Muscle of back (tissue), 11 donors: ENCODE results near the gene GSDMA. TPM values are rescaled to one million over a fixed set of nuclear protein-coding genes. Genes with fewer than 3 reads are reported as not detected.
A peak's percentile ranks its signal among the peaks of the same experiment; 100 is the strongest.
"Not testable (repeated sequence)": the region's sequence is repeated elsewhere in the genome, so short reads cannot be mapped to it uniquely, and the experiment has no call there.

Experiments used
- DNase-seq, 3 donors: peaks; one replicate each; pipeline versions ENCODE4 v3.0.0 to v3.0.0-alpha.2; 2013
- polyA plus RNA-seq, 10 donors: library from polyadenylated mRNA; unstranded; fragments of 120-200 nt; gene quantifications; one replicate each; pipeline ENCODE4 v1.2.1, GENCODE V29; 2013; ENCODE audit not compliant: insufficient read length in 10 of 10

The GSDMA gene
- polyA plus RNA-seq, 10 donors: 0.05 to 0.31 (median 0.13) TPM; not detected in 2

- DNase-seq: peak in 1 of 3 donors; percentile 74
Measured at GRCh38 chr17:39929646-39930407, 33.0 kb upstream of the GSDMA start.

DNA sequence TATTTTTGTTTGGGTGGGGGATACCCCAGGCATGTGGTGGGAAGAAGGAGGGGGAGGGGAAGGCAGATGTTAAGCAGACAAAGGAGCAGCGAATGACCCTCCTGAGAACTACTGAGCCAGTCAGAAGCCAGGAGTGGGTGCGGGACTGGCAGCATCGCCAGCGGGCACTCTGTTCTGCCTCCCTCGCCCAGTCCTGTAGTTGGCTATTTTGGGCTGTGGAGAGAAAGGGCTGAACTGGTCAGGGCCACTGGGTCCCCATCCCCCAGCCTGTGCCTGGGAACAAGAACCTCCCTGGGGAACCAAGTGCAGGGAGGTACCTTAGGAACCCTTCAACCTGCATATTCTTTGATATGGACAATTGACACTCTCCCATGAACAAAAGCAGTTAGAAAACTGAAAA, 28.9 kb upstream of the GSDMA start:
- no peak for DNase-seq

DNA sequence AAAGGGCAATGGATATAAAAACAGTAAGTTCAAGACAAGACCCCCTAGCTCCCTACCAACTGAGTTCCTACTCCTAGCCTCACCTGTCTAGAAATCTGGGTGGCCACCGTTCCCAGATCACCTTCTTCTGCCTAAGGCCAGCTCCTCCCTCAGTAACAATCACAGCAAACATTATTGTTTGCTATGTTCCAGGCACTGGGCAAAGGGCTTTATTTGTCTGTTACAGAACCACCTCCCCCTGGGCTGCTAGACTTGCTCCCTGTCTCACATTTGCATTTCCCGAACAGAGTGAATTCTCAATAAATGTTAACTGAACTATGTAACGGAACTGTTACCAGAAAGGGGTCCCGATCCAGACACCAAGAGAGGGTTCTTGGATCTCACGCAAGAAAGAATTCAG, 28.5 kb upstream of the GSDMA start:
- no peak for DNase-seq

DNA sequence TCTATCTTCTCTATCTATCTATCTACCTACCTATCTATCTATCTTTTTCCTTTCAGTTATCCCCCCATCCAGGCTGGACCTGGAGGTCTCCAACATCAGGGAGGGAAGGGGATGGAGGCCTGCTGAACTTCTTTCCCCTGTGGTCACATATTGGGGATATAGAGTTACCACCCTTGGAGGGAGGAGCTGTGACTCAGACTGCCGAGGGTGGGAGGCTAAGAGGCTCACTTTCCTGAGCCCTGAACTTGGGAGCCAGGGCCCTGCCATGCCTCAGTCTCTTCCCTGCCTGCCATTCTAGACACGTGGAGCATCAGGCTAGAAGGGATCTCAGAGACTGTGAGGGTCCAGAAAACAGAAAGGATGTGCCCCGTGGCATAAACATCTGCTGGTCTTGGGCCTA, 26.9 kb upstream of the GSDMA start:
- DNase-seq: no peak

DNA sequence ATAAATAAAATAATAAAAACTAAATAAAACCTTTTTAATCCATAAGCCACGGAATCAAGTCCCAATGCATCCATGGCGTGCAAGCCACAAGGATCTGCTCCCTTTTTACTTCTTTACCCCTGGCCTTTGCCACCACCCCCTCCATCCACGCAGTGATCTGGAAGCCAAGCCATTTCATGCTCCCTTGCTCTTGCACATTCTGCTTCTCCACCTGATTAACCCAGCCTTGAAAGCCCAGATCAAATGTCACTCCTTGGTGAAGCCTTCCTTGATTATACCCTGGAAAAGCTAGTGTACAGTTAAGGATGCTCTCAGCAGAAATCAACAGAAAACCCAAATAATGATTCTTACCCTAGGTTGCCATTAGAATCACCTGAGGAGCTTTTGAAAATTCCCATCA, 25.4 kb upstream of the GSDMA start:
- DNase-seq: no peak

GRCh38 chr17:39938140-39938869, 24.5 kb upstream of the GSDMA start:
- no peak for DNase-seq

DNA sequence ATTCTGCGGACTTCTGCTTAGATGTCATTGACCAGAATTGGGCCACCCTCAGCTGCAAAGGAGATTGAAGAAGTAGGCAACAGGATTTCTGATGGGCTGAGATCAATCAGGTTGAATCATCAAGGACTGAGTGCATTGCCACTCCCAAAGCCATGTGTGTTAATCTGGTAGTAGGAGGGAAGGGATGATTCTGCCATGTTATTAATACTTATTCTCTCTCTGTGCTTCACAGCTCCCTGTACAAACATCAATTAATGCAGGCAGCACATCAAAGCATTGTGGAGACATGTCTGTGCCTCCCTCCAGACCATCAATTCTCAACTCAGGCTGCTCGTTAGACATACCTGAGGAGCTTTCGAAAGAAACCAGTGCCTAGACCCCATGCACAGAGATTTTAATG, 23.7 kb upstream of the GSDMA start:
- DNase-seq: no peak

- DNase-seq: peak; percentile 67 to 86 (median 69)
Measured at GRCh38 chr17:39939588-39940419, 23.0 kb upstream of the GSDMA start.

GRCh38 chr17:39943702-39944392, 19.0 kb upstream of the GSDMA start:
- no peak for DNase-seq

DNA sequence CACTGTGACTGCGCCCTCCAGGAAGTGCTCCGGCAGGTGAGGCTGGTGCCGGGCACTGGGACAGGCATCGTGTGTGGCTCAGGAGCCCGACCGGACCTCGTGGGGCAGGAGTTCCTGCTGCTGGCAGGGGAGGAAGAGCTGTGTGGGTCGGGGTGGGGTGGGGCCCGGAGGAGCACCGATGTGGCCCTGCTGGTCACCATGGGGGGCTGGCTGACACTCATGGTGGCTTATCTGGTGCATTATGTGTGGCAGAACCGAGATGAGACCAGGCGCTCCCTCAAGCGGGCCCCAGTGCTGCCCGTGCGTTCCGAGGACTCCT, 18.5 kb upstream of the GSDMA start:
- no peak for DNase-seq

DNA sequence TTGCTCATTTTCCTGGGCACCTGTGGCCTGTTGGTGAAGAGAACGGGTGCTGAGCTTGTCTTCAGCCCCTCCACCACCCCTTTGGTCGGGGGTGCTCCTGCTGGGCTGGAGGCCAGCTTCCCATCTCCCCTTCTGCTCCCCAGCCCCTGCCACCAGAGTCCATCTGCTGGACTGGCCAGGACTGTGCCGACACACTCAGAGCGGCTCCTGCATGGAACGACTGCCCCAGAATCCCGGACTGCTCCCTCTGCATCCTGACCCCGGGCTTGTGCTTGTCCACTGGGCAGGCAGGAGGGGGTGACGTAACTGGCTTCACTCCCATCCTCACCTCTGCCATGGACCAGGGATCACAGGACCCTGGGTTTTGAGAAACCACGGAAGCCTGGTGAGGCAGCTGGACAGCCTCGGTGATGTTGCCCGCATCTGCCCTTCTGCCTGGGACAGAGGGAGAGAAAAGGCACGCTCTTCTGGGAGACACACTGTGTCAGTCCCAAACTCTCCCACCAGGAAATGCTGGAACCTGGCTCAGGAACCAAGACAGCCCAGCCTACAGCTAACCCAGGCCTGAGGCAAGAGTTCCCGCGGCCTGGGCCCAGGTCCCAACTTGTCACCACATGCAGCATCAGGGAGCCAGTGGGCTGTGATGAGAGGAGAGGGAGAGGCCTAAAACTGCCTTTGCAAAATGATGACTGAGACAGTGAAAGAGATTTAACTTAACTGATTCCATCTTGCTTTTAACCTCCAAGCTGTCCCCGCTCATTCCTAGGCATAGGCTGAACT, 16.1 kb upstream of the GSDMA start:
- DNase-seq: no peak

DNA sequence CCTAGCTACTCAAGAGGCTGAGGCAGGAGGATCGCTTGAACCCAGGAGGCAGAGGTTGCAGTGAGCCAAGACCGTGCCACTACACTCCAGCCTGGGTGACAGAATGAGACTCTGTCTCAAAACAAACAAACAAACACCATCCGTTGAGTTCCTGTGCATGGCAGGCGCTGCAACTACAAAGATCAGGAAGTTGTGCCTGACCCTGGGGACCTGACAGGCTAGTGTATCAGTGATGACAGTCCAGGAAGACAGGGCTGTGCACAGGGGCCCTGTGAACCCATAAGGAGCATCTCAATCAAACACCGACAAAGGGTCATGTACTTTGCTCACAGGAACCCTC, 14.3 kb upstream of the GSDMA start:
- not testable (repeated sequence) for DNase-seq

- no peak for DNase-seq
Measured at GRCh38 chr17:39949028-39949427, 13.8 kb upstream of the GSDMA start.

DNA sequence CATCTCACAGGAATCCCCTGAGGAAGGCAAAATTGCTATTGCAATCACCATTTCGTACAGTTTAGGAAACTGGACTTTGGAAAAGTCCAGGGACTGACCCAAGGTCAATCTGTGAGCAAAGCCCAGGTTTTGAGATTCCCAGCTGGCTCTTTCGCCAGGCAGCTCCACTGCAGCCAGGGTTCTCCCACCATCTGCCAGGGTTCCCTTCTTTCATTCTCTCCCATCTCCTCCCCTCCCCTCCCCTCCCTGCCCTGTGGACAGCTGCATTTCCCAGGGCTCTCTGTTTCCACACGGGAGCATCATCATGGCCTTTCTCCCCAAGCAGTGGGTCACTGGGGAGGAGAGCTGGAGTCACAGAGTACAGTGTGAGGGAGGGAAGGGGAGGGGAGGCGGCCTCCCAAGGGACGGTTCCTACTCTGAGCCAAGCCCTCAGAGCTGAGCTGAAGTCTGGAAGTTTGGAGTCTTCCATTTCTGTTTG, 11.9 kb upstream of the GSDMA start:
- peak in 1 of 3 donors; percentile 40 for DNase-seq

- DNase-seq: no peak
Measured at GRCh38 chr17:39951924-39952679, 10.7 kb upstream of the GSDMA start.

GRCh38 chr17:39952680-39953470, 9.9 kb upstream of the GSDMA start:
- peak; percentile 90 to 96 (median 92) for DNase-seq

DNA sequence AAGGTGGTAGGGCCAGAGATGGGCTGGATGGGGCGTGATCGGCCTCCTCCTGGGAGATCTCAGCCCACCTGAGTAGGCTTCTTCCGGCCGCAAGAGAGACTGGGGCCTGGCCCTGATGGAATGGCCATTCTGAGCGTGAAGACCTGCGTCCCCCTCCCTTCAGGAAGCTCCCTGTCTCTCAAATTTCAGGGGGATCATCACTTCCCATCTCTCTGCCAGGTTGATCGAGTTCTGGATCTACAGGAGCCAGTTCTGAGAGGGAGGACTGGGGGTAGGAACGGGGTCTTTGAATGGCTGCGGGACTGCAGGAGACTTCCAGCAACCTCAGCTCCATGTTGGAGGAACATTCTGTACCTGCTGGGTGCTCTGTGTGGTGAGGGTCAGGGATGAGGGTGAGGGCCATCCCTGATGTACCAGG, 9.3 kb upstream of the GSDMA start:
- no peak for DNase-seq

DNA sequence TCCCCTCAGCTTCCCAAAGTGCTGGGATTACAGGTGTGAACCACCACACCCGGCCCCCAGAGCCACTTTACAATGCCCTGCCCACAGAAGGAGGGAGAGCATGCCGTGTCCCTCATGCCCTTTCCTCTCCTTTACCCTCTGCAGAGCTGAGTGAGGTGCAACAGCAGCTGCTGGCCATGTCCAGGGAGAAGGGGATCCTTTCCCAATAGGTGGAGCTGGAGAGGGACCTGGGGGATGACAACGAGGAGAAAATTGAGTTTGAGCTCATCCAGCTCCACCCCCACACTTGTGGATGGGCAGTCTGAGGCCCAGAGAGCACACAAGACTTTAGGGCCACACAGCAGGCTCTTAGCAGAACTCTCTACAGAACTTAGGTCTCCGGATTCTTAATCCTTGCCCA, 7.9 kb upstream of the GSDMA start:
- DNase-seq: no peak

DNA sequence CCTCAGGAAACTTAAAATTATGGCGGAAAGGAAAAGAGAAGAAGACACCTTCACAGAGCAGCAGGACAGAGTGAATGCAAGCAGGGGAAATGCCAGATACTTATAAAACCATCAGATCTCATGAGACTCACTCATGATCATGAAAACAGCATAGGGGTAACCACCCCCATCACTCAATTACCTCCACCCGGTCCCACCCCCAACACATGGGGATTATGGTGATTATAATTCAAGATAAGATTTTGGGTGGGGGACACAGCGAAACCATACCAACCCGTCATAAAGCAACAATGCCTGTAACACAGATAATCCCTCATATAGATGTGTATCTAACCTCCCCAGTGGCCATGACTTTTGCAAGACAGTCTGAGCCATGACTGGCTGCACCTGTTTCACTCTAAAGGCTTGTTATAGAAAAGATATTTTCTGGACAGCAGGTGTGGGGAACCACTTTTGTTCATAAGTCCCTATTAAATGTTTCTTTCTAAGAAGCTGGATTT, 7.0 kb upstream of the GSDMA start:
- no peak for DNase-seq
